Esophagus (tissue), 2 donors: ENCODE data around the gene MCMBP. TPM values are rescaled to one million over a fixed set of nuclear protein-coding genes. Genes with fewer than 3 reads are reported as not detected.
"Not testable (repeated sequence)": the region's sequence is repeated elsewhere in the genome, so short reads cannot be mapped to it uniquely, and the experiment has no call there.

ENCODE experiments used
- H3K27ac ChIP-seq, 2 donors: one replicate each; pipeline ENCODE4 v1.5.1; 2013; ENCODE audit warnings: low read depth in 2 of 2, mild to moderate bottlenecking in 2 of 2, inconsistent platforms in 1 of 2, low read length in 1 of 2, moderate library complexity in 1 of 2
- H3K27me3 ChIP-seq, 2 donors: one replicate each; pipeline ENCODE4 v1.6.1; 2013; ENCODE audit warnings: low read length in 2 of 2, control low read depth in 1 of 2, mild to moderate bottlenecking in 1 of 2; ENCODE audit not compliant: insufficient read depth in 2 of 2, control insufficient read depth in 1 of 2
- H3K36me3 ChIP-seq, 2 donors: one replicate each; pipeline ENCODE4 v1.6.1; 2013; ENCODE audit warnings: low read length in 1 of 2; ENCODE audit not compliant: control insufficient read depth in 2 of 2, insufficient read depth in 2 of 2
- H3K4me1 ChIP-seq, 2 donors: one replicate each; pipeline ENCODE4 v1.6.1; 2013; ENCODE audit warnings: low read length in 1 of 2; ENCODE audit not compliant: control insufficient read depth in 2 of 2, insufficient read depth in 2 of 2
- H3K4me3 ChIP-seq, 2 donors: one replicate each; pipeline ENCODE4 v1.5.1; 2013; ENCODE audit warnings: low read length in 2 of 2, mild to moderate bottlenecking in 2 of 2, low read depth in 1 of 2, moderate library complexity in 1 of 2
- H3K9me3 ChIP-seq, 2 donors: one replicate each; pipeline ENCODE4 v1.6.1; 2013; ENCODE audit warnings: mild to moderate bottlenecking in 2 of 2, low read depth in 1 of 2, low read length in 1 of 2, moderate library complexity in 1 of 2; ENCODE audit not compliant: control insufficient read depth in 2 of 2, insufficient read depth in 1 of 2
- WGBS, 2 donors: extraction: QIAGEN DNeasy Blood & Tissue Kit; methylation state at CpG; one replicate each; pipeline ENCODE4 v1.1.7; 2013; 5-methylcytosine and 5-hydroxymethylcytosine counted together
- polyA plus RNA-seq, 2 donors: library from polyadenylated mRNA; stranded (reverse); fragments of 200-250 nt; gene quantifications; one replicate each; pipeline ENCODE4 v1.2.3, GENCODE V29; 2013
- donor health status: healthy with polysubstance abuse.
- donor health status: Bipolar disorder and iron deficiency.

Gene MCMBP, protein sequence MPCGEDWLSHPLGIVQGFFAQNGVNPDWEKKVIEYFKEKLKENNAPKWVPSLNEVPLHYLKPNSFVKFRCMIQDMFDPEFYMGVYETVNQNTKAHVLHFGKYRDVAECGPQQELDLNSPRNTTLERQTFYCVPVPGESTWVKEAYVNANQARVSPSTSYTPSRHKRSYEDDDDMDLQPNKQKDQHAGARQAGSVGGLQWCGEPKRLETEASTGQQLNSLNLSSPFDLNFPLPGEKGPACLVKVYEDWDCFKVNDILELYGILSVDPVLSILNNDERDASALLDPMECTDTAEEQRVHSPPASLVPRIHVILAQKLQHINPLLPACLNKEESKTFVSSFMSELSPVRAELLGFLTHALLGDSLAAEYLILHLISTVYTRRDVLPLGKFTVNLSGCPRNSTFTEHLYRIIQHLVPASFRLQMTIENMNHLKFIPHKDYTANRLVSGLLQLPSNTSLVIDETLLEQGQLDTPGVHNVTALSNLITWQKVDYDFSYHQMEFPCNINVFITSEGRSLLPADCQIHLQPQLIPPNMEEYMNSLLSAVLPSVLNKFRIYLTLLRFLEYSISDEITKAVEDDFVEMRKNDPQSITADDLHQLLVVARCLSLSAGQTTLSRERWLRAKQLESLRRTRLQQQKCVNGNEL
- polyA plus RNA-seq, result 10 to 100 TPM; 13.7 to 28.9 TPM

DNA sequence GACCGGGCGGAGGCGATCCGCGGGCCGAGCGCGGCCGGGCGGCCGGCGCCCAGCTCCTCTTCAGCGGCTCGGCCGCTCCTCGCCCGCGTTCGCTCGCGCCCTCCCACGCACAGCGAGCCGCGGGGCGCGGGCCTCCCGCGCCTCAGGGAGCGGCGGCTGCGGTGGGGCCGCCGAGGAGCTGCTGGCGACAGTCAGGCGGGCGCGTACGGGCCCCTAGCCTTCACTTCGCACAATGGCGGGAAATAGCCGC is at the start of gene MCMBP:
TSS of gene MCMBP (minus strand) at position 234 of the 250 bp plus-strand sequence. CDS start 259 bp downstream, outside the sequence.
- Histone ChIP-seq H3K27me3 (no peaks in the 10 kb centered on the region), H3K36me3 (no peaks in the 10 kb centered on the region), H3K4me3 (peak within 1 kb of the TSS; percentile 76 to 84), H3K4me1 (no peaks in the 10 kb centered on the region), H3K9me3 (no peaks in the 10 kb centered on the region), H3K27ac (peak within 1 kb of the TSS; percentile 91 to 95)
- WGBS, 2 donors, result 1% methylated on average over 33 to 42 of the region's 42 CpGs

GRCh38 chr10:119919826-119920225 is 47.2 kb upstream of the MCMBP start:
- Histone ChIP-seq H3K36me3 (peaks cover 6 to 9% of the 10 kb centered on the region in 2 donors), H3K27ac (no peak overlapping the region), H3K9me3 (no peaks in the 10 kb centered on the region), H3K27me3 (no peaks in the 10 kb centered on the region), H3K4me3 (no peak overlapping the region), H3K4me1 (no peaks in the 10 kb centered on the region)
- 85 to 87% methylated on average over 1 of the region's 1 CpG for WGBS, 2 donors

DNA sequence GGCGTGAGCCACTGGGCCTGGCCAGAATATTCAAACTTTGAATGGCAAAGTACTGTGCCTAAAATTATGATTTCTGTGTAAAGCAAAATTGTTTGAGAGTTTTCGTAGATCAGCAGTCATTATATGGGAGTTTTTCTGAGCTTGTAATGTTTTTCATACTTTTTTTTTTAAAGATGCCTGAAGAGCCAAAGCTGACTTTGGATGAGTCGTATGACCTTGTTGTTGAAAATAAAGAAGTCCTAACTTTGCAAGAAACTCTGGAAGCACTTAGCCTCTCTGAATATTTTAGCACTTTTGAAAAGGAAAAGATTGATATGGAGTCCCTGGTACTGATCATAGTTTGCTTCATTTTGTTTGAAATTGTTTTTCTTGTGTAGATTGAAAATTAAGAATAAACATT is 46.6 kb upstream of the MCMBP start:
- WGBS, 2 donors, result 92 to 95% methylated on average over 3 of the region's 3 CpGs
- Histone ChIP-seq H3K9me3 (no peaks in the 10 kb centered on the region), H3K4me1 (no peaks in the 10 kb centered on the region), H3K36me3 (peaks cover 6 to 9% of the 10 kb centered on the region in 2 donors), H3K27ac (no peak overlapping the region), H3K4me3 (no peak overlapping the region), H3K27me3 (no peaks in the 10 kb centered on the region)

- Histone ChIP-seq H3K4me1 (no peaks in the 10 kb centered on the region), H3K27ac (no peak overlapping the region), H3K36me3 (peaks cover 3 to 6% of the 10 kb centered on the region in 2 donors), H3K27me3 (no peaks in the 10 kb centered on the region), H3K9me3 (no peaks in the 10 kb centered on the region), H3K4me3 (no peak overlapping the region)
- 71 to 73% methylated on average over 3 of the region's 3 CpGs for WGBS, 2 donors
Measured at GRCh38 chr10:119917777-119918176, 45.1 kb upstream of the MCMBP start.

DNA sequence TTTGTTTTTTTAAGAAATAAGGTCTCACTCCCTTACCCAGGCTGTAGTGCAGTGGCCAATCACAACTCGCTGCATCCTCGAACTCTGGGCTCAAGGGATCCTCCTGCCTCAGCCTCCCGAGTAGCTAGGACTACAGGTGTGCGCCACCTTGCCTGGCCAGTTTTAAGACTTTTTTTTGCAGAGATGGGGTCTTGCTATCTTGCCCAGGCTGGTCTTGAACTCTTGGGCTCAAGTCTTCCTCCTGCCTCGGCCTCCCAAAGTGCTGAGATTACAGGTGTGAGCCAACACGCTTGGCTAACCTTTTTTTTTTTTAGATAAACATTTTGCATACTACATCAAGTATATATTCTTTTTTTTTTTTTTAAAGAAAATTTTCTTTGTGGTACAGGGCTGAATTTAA is 38.0 kb upstream of the MCMBP start:
- Histone ChIP-seq H3K27me3 (no peaks in the 10 kb centered on the region), H3K4me3 (no peak overlapping the region), H3K4me1 (no peaks in the 10 kb centered on the region), H3K9me3 (no peaks in the 10 kb centered on the region), H3K36me3 (peaks cover 0 to 4% of the 10 kb centered on the region in 2 donors), H3K27ac (no peak overlapping the region)
- WGBS, 2 donors, result 97 to 99% methylated on average over 6 of the region's 6 CpGs

GRCh38 chr10:119908166-119908565 is 35.5 kb upstream of the MCMBP start:
- Histone ChIP-seq H3K36me3 (peaks cover 2 to 9% of the 10 kb centered on the region in 2 donors), H3K27ac (no peak overlapping the region), H3K9me3 (no peaks in the 10 kb centered on the region), H3K27me3 (no peaks in the 10 kb centered on the region), H3K4me3 (no peak overlapping the region), H3K4me1 (no peaks in the 10 kb centered on the region)

DNA sequence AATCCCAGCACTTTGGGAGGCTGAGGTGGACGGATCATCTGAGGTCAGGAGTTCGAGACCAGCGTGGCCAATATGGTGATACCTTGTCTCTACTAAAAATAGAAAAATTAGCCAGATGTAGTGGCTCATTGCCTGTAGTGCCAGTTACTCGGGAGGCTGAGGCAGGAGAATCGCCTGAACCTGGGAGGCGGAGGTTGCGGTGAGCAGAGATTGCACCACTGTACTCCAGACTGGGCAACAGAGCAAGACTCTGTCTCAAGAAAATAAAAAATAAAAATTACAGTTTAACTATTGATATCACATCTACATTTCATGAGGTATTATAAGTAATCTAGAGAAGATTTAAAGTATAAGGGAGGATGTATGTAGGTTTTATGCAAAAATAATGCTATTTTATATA is 35.1 kb upstream of the MCMBP start:
- H3K9me3 ChIP-seq, H3K36me3 ChIP-seq, H3K4me3 ChIP-seq, H3K4me1 ChIP-seq, H3K27me3 ChIP-seq, H3K27ac ChIP-seq: not testable (repeated sequence)
- WGBS, 2 donors, result 96 to 97% methylated on average over 7 of the region's 7 CpGs

DNA sequence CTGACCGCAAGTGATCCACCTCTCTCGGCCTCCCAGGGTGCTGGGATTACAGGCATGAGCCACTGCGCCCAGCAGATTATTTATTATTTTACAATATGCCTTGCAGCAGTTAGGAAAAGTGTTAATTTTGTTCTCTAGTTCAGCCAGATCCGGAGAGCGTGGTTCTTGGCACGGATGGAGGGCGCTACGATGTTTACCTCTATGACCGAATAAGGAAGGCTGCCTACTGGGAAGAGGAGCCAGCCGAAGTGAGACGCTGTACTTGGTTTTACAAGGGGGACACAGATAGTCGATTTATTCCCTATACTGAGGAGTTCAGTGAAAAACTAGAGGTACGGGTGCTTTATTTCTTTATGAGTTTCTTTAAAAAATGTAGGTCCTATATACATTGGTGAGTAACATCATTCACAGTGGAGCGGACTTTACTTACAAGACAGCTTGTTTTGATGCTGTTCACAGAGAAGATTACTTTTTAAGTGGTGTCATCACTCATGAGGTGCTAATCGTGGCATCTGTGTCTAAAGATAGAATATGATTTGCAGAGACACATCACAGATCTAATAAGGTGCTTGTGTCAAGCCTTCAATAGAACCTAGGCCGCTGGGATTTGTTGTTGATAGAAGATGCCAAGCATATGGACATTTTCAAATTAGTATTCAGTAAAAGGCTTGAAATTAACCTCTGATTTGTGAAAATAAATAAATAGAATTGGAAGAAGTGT is 31.5 kb upstream of the MCMBP start:
- peaks cover 5 to 7% of the 10 kb centered on the region in 2 donors for H3K36me3 ChIP-seq
- 87 to 90% methylated on average over 16 of the region's 16 CpGs for WGBS, 2 donors
- H3K4me3 ChIP-seq, result no peak overlapping the region
- no peak overlapping the region for H3K27ac ChIP-seq
- no peaks in the 10 kb centered on the region for H3K4me1 ChIP-seq
- no peaks in the 10 kb centered on the region for H3K9me3 ChIP-seq
- H3K27me3 ChIP-seq, result no peaks in the 10 kb centered on the region

DNA sequence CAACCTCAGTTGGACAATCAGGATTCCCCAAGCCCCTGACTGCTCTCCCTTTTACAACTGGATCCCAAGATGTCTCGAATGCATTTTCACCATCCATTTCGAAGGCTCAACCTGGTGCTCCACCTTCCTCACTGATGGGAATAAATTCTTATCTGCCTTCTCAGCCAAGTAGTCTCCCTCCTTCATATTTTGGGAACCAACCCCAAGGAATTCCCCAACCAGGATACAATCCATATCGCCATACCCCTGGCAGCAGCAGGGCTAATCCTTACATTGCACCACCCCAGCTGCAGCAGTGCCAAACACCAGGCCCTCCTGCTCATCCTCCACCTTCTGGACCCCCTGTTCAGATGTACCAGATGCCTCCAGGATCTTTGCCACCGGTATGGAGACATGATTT is 25.9 kb upstream of the MCMBP start:
- peaks cover under 1 to 6% of the 10 kb centered on the region in 2 donors for H3K36me3 ChIP-seq
- peaks cover 7 to 9% of the 10 kb centered on the region in 2 donors for H3K4me1 ChIP-seq
- 91 to 93% methylated on average over 4 of the region's 4 CpGs for WGBS, 2 donors
- H3K4me3 ChIP-seq, result no peak overlapping the region
- no peak overlapping the region for H3K27ac ChIP-seq
- no peaks in the 10 kb centered on the region for H3K27me3 ChIP-seq
- H3K9me3 ChIP-seq, result no peaks in the 10 kb centered on the region
